ENCODE results near the gene POGLUT2.

Gene POGLUT2

DNA sequence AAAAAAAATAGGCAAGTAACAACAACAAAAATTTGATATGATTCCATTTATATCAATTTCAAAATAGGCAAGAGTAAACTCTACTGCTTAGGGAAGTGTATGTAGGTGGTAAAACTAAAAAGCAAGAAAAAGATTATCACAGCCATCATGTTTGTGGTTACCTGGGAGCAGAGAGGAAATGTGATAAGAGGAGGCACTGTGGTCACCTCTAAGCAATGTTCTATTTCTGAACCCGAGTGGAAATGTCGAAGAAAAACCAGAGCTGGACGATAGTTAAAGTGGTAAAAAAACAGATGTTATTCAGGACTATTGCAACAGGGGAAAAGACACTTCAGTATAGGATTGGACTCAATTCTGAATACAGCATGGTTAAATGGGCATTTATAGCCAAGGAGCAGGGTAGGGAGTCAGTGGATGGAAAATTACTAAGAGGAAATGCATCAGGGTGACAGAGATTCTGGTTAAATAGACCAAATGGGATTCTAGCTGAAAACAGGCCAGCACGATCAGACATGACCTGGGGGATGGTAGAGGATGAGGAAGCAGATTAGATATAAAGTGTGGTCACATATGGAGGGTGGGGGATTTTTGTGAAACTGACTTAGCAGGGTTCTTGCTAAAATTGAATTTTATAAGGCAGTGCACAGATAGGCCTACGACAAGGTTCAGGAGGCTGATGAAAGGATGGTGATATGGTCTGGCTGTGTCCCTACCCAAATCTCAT is 19.2 kb downstream of the POGLUT2 start:
- CTCF ChIA-PET = no interaction called here
- TF ChIP-seq, protein P1, sequence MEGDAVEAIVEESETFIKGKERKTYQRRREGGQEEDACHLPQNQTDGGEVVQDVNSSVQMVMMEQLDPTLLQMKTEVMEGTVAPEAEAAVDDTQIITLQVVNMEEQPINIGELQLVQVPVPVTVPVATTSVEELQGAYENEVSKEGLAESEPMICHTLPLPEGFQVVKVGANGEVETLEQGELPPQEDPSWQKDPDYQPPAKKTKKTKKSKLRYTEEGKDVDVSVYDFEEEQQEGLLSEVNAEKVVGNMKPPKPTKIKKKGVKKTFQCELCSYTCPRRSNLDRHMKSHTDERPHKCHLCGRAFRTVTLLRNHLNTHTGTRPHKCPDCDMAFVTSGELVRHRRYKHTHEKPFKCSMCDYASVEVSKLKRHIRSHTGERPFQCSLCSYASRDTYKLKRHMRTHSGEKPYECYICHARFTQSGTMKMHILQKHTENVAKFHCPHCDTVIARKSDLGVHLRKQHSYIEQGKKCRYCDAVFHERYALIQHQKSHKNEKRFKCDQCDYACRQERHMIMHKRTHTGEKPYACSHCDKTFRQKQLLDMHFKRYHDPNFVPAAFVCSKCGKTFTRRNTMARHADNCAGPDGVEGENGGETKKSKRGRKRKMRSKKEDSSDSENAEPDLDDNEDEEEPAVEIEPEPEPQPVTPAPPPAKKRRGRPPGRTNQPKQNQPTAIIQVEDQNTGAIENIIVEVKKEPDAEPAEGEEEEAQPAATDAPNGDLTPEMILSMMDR (conservative IDR thresholded peaks at IDR 0.05; ENCODE audit: low read depth) = no peak
- DNase-seq (ENCODE audit: low spot score) = no peak
- H3K27ac ChIP-seq = no peak overlapping the region
- POLR2A ChIA-PET (ENCODE audit: low non-redundant PET) = interaction anchor here (0.7 kb wide), 1 partner anchor 12 kb away, joined by 3 read pairs; no protein-coding TSS in a partner anchor

DNA sequence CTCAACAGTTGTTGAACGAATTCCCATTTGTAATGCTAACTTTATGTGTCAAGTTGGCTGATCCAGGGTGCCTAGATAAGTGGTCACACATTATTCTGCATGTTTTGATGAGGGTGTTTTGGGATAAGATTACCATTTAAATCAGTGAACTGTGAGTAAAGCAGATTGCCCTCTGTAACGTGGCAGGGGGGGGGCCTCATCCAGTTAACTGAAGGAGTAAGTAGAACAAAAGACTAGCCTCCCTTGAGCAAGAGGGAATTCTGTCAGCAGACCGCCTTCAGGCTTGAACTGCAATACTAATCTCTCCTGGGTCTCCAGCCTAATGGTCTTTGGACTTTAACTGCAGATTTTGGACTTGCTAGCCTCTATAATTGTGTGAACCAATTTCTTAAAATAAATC is 21.0 kb downstream of the POGLUT2 start:
- TF ChIP-seq, protein P1 (conservative IDR thresholded peaks at IDR 0.05; ENCODE audit: low read depth) = no peak
- ChIA-PET POLR2A (ENCODE audit: low non-redundant PET) (no interaction called here), CTCF (no interaction called here)
- H3K27ac ChIP-seq = no peak overlapping the region
- DNase-seq (ENCODE audit: low spot score) = no peak

DNA sequence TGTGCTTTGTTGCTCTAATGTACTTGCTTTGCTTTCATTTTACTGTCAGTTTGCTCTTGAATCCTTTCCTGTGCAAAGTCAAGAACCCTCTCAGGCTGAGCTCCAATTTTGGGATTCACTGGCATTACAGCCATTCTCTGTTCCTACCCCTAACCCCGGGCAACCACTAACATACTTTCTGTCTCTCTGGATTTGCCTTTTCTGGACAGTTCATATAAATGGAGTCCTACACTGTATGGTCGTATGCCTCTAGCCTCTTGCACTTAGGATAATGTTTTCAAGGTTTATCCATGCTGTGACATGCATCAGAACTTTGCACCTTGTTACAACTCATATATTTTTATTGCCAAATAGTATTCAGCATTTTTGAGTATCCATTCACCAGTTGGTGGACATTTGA is 22.5 kb downstream of the POGLUT2 start:
- no peak for DNase-seq (ENCODE audit: low spot score)
- no peak overlapping the region for H3K27ac ChIP-seq
- TF ChIP-seq, protein P1 (conservative IDR thresholded peaks at IDR 0.05; ENCODE audit: low read depth) = no peak
- POLR2A ChIA-PET (ENCODE audit: low non-redundant PET) = no interaction called here
- CTCF ChIA-PET = no interaction called here

DNA sequence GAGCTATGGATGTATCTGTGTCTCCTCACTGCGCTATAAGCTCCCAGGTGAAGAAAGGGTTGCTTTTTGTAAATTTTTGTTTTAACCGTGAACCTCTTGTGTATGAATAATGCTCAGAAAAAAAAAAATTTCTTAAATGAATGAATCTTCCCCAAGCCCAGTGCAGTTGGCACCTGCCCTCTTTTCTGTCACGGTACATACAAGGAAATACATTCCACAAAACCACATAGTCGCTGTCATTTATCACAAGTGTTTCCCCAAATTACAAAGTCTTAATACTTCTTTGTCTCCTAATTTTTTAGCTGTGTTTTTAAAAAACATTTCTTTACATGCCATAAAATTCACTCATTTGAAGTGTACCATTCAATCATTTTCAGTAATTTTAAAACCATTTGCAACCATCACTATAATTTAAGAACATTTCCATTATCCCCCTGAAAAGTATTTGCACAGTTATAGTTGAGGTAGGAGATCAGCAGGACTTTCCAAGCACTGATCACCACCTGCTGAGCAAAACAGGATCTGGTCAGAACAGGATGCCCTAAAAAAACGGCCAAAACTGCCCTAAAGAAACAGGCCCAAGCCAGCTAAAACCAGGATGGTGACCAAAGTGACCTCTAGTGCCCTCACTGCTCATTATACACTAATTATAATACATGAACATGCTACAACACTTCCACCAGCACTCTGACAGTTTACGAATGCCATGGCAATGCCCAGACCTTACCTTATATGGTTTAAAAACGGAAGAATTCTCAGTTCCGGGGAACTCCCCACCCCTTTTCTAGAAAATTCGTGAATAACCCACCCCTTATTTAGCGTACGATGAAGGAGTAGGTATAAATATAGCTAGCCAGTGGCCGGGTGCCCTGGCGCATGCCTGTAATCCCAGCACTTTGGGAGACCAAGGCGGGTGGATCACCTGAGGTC is 23.9 kb downstream of the POGLUT2 start:
- CTCF ChIA-PET = no interaction called here
- no peak for DNase-seq (ENCODE audit: low spot score)

DNA sequence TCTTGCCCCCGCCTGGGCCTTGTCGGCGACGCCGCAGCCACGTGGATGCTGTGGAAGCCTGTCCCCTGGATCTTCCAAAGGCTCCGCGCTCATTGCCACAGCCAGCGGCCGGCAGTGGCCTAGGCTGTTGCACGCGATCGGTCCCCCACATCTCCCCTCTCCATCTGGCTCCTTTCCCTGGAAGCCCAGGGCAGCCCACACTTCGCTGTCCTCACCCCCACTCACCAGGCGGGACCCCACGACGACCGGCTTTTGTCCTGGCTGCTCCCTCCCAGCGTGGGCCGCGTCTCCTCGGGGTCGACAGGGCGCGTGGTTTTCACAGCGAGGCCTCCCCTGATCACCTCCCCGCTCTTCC is 24.6 kb downstream of the POGLUT2 start:
- POLR2A ChIA-PET (ENCODE audit: low non-redundant PET) = interaction anchor here (0.6 kb wide), 1 partner anchor 52 kb away, joined by 3 read pairs; no protein-coding TSS in a partner anchor
- TF ChIP-seq, protein P1 (conservative IDR thresholded peaks at IDR 0.05; ENCODE audit: low read depth) = no peak
- peak overlapping the region; percentile 81 for H3K27ac ChIP-seq
- DNase-seq (ENCODE audit: low spot score) = no peak
- CTCF ChIA-PET = interaction anchor here (0.7 kb wide), 1 partner anchor 8 kb away, joined by 3 read pairs; no protein-coding TSS in a partner anchor

More for the DNA sequence above, 23.9 kb downstream of the POGLUT2 start:
- POLR2A ChIA-PET (ENCODE audit: low non-redundant PET) = no interaction called here
- peak overlapping the region; percentile 81 for H3K27ac ChIP-seq
- TF ChIP-seq, protein P1 (conservative IDR thresholded peaks at IDR 0.05; ENCODE audit: low read depth) = no peak

DNA sequence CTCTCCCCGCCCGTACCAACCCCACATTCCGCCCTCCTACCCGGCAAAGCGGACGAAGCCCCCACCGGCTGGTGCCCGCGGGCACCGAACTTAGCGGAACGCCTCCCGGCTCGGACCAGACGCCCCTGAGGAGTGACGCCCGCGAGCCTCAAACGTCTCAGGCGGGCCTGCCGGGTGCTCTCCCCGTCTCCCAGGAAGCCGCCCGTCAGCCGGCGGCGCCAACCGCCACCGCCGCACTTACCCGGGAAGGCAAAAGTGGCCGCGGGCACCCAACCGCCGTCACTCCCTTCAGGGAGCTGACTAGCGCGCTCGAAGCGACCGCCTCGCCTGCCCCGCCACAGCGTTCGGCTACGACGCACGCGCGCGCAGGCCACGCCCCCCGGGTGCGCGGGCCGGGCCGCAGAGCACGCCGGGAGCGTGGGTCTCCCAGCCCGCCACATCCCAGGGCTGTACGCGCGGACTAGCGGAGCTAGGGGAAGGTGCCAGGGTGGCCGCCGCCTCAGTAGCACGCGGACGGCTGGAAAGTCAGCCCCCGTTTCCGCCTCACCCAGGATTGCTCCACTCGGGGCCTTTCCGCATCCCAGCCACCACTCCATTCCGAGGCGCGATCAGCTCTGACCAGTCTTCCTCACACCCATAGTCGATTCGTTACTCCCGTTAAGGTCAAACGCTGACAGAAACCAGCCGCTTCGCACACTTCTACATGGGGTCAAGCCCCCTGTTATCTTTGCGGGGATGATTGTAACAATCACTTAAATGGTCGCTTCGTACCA is 25.1 kb downstream of the POGLUT2 start, which contains the start of gene TEX30:
Gene TEX30, minus strand, starts transcription at position 346 of the 773 bp plus-strand sequence. CDS start 3,760 bp downstream, outside the sequence.
- ChIA-PET POLR2A (ENCODE audit: low non-redundant PET) (interaction anchor here (0.6 kb wide), 1 partner anchor 53 kb away, joined by 3 read pairs; no protein-coding TSS in a partner anchor), CTCF (interaction anchor here (0.7 kb wide), 1 partner anchor 8 kb away, joined by 3 read pairs; no protein-coding TSS in a partner anchor)
- TF ChIP-seq, protein P1 (conservative IDR thresholded peaks at IDR 0.05; ENCODE audit: low read depth) = no peak
- DNase-seq (ENCODE audit: low spot score) = peak; percentile 79
- H3K27ac ChIP-seq = peak within 1 kb of the TSS; percentile 81
